D721Med (cell line): Measurements from ENCODE around the gene RYR3.
"Not testable (repeated sequence)": the region's sequence is repeated elsewhere in the genome, so short reads cannot be mapped to it uniquely, and the experiment has no call there.

Source experiments
- DNase-seq: peaks from one replicate; pipeline ENCODE4 v3.0.0; 2011; ENCODE audit warnings: low spot score; ENCODE audit not compliant: insufficient read length
- FAIRE-seq: peaks from 2 replicates; lab custom pipeline; 2011; peaks lifted over from hg19 to GRCh38; lab: Jason Lieb, UNC
- TF ChIP-seq, protein P1 (sequence below): IDR thresholded peaks from 2 replicates; pipeline ENCODE4 v1.5.1; 2012; ENCODE audit warnings: mild to moderate bottlenecking, control low read depth; ENCODE audit not compliant: insufficient read depth; ENCODE audit errors: missing control alignments

Gene RYR3

GRCh38 chr15:33797651-33798050 lies 486.9 kb downstream of the RYR3 start:
- DNase-seq (no peak), FAIRE-seq (no peak)
- TF ChIP-seq, protein P1, sequence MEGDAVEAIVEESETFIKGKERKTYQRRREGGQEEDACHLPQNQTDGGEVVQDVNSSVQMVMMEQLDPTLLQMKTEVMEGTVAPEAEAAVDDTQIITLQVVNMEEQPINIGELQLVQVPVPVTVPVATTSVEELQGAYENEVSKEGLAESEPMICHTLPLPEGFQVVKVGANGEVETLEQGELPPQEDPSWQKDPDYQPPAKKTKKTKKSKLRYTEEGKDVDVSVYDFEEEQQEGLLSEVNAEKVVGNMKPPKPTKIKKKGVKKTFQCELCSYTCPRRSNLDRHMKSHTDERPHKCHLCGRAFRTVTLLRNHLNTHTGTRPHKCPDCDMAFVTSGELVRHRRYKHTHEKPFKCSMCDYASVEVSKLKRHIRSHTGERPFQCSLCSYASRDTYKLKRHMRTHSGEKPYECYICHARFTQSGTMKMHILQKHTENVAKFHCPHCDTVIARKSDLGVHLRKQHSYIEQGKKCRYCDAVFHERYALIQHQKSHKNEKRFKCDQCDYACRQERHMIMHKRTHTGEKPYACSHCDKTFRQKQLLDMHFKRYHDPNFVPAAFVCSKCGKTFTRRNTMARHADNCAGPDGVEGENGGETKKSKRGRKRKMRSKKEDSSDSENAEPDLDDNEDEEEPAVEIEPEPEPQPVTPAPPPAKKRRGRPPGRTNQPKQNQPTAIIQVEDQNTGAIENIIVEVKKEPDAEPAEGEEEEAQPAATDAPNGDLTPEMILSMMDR: no peak

DNA sequence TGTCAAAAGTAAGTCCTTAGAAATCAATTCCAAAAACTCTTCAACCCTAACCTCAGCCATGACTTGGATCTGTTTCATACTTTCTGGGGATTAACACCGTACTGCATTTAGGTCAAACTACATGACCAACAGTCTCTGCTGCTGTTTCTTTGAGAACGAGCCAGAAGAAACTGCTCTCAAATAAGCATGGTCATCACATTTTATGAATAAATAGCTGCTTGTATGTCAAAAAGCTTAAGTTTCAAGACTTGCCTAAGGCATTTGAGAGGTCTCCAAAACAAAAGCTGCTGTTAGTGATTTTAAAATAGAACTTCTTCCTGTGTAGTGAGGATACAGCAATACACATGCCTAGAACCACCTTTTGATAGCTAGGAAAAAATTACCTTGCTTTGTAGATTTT lies 491.2 kb downstream of the RYR3 start:
- FAIRE-seq (no peak), DNase-seq (no peak)
- TF ChIP-seq, protein P1: no peak

DNA sequence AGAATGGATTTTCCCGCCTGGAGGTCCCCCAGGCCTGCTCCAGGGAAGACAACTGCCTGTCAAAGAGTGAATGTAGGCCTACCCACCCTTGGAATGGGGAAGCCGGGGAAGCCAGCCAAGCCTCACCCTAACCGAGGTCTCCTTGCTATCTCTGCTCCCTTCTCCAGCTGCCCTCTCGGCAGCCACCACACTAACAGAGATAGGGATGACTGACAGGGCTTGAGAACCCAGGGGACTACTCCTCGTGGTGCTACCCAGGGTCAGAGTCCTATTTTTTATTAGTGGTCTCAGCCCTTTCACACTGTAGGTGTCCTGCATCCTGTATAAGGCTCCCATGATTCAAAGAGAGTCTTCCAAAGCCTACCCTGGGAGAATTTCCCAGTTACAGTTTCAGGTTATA lies 496.9 kb downstream of the RYR3 start:
- no peak for FAIRE-seq
- DNase-seq: no peak
- TF ChIP-seq, protein P1: no peak

DNA sequence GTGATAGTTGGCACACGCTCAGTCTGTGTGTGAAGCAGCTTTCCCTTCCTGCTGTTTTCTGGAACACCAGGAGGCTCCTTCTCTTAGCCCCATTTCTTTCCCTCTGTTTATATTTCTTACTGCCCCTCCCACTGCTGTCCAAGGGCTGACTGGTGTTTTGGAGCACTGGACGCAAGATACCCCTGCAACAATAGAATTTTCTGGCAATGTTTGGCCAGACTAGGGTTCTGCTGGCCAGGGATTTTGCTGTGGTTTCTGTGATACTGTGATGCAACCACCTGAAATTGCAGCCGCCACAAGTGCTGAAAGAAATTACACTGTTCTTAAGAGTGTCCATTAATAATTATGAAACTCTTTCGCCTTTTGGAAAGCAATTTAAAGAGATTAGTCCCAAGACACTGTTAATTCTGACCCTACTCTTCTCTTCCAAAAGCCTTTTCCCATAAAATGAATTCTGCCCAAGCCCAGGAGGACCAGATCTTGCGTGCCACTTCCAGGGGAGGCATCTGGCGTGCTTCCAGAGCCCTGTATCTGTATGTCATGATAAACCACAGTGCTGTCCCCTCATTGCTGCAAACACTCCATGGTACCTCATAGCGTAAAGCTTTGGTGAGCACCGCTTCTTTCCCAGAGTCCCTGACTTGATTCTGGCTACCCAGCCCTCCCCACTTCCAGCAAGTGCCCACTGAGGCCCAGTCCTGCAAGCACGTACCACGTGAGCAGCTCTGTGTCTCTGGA lies 498.1 kb downstream of the RYR3 start:
- TF ChIP-seq, protein P1: no peak
- FAIRE-seq (no peak), DNase-seq (no peak)

DNA sequence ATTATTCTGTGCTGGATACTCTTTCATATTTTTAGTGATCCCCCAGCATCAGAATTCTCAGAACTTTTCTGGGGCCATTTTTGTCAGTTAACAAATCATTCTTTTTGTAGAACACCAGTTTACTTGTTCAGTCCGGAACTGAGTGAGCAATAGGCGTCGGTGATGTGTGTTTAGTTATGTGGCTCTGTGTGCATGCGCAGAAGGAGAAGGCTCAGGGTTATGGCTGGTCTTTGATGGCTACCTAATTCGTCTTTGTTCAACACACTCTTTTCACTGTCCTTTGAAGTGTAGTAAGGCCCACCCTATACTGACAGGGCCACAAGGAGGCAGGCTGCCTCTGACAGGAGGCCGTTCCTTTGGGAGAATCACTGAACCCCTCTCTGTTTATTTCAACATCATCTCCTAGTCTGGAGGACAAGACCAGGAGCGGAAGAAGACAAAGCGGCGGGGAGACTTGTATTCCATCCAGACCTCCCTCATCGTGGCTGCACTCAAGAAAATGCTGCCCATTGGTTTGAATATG lies 499.4 kb downstream of the RYR3 start:
- TF ChIP-seq, protein P1: no peak
- DNase-seq: no peak
- FAIRE-seq: no peak

GRCh38 chr15:33810806-33811205 lies 500.0 kb downstream of the RYR3 start:
- TF ChIP-seq, protein P1: no peak
- DNase-seq (no peak), FAIRE-seq (no peak)

DNA sequence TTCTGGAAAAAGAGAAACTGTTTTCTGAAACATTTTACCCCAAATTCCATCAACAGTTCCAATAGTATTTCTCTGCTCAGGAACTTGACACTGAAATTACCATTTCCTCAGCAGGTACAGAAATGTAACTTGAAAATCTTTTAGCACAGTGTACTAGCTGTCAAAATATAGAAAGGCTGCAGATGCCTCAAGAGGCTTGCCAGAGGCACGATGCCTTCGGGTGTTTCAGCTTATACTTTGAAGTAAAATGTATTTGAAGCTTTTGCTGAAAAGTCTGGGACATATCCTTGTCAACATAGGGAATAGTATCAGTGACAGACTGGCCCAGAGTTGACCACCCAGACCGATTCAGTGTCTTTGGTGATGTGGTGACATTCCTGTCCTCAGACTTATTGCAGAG lies 503.1 kb downstream of the RYR3 start:
- TF ChIP-seq, protein P1: no peak
- FAIRE-seq (no peak), DNase-seq (no peak)

- not testable (repeated sequence) for DNase-seq, FAIRE-seq
Observed at GRCh38 chr15:33819499-33819898, 508.7 kb downstream of the RYR3 start.
